Mesenchymal stem cell (in vitro differentiated cells and primary cell): Measurements from ENCODE around the gene DOCK3.
"Not testable (repeated sequence)": the region's sequence is repeated elsewhere in the genome, so short reads cannot be mapped to it uniquely, and the experiment has no call there.

Experiments
- DNase-seq: peaks from one replicate; pipeline ENCODE4 v3.0.0-alpha.2; 2013
- H2AFZ ChIP-seq: one replicate; pipeline ENCODE4 v1.6.1; 2013; ENCODE audit warnings: low read depth, mild to moderate bottlenecking, control low read depth, inconsistent platforms, low read length, moderate library complexity
- H2AK5ac ChIP-seq: 2 replicates; pipeline ENCODE4 v1.6.1; 2013; ENCODE audit warnings: low read length, moderate library complexity, mild to moderate bottlenecking, inconsistent platforms; ENCODE audit not compliant: severe bottlenecking
- H2BK120ac ChIP-seq: one replicate; pipeline ENCODE4 v1.6.1; 2013; ENCODE audit warnings: low read depth, mild to moderate bottlenecking, inconsistent platforms, low read length, moderate library complexity
- H2BK12ac ChIP-seq, 2 experiments: one replicate each; pipeline ENCODE4 v1.6.1; 2013; ENCODE audit warnings: inconsistent platforms in 2 of 2, low read length in 2 of 2, mild to moderate bottlenecking in 2 of 2, moderate library complexity in 2 of 2, control low read depth in 1 of 2
- H2BK15ac ChIP-seq: one replicate; pipeline ENCODE4 v1.6.1; 2013; ENCODE audit warnings: mild to moderate bottlenecking, low read depth, inconsistent platforms; ENCODE audit not compliant: poor library complexity, severe bottlenecking
- H2BK5ac ChIP-seq: 2 replicates; pipeline ENCODE4 v1.6.1; 2013; ENCODE audit warnings: low read depth, mild to moderate bottlenecking, low read length, control low read depth, inconsistent platforms; ENCODE audit not compliant: poor library complexity, severe bottlenecking
- H3K14ac ChIP-seq, 2 experiments: one replicate each; pipeline ENCODE4 v1.6.1; 2013; ENCODE audit warnings: inconsistent platforms in 2 of 2, low read length in 2 of 2, control low read depth in 1 of 2, mild to moderate bottlenecking in 1 of 2, moderate library complexity in 1 of 2
- H3K18ac ChIP-seq, 2 experiments: one replicate each; pipeline ENCODE4 v1.6.1; 2013; ENCODE audit warnings: inconsistent platforms in 2 of 2, low read length in 2 of 2, control low read depth in 1 of 2, low read depth in 1 of 2, mild to moderate bottlenecking in 1 of 2
- H3K23ac ChIP-seq, 2 experiments: one replicate each; pipeline ENCODE4 v1.6.1; 2013; ENCODE audit warnings: inconsistent platforms in 2 of 2, low read length in 2 of 2, mild to moderate bottlenecking in 2 of 2, moderate library complexity in 2 of 2, control low read depth in 1 of 2
- H3K27ac ChIP-seq: 2 replicates; pipeline ENCODE4 v1.5.1; 2013; ENCODE audit warnings: mild to moderate bottlenecking, moderate library complexity, low read length, control low read depth, inconsistent platforms; ENCODE audit not compliant: poor library complexity, severe bottlenecking
- H3K27me3 ChIP-seq, 2 experiments: 2 replicates each; pipeline versions ENCODE4 v1.6.1 to v1.7.0; 2013; ENCODE audit warnings: low read length in 2 of 2, mild to moderate bottlenecking in 2 of 2, moderate library complexity in 2 of 2, control low read depth in 1 of 2, inconsistent platforms in 1 of 2; ENCODE audit not compliant: control insufficient read depth in 1 of 2, insufficient read depth in 1 of 2
- H3K36me3 ChIP-seq, 2 experiments: 2 replicates each; pipeline versions ENCODE4 v1.6.1 to v1.7.0; 2013; ENCODE audit warnings: low read length in 2 of 2, control low read depth in 1 of 2, inconsistent platforms in 1 of 2, low read depth in 1 of 2, mild to moderate bottlenecking in 1 of 2; ENCODE audit not compliant: insufficient read depth in 2 of 2, control insufficient read depth in 1 of 2
- H3K4ac ChIP-seq, 2 experiments: one replicate each; pipeline ENCODE4 v1.6.1; 2013; ENCODE audit warnings: inconsistent platforms in 2 of 2, low read length in 2 of 2, mild to moderate bottlenecking in 2 of 2, moderate library complexity in 2 of 2, control low read depth in 1 of 2, low read depth in 1 of 2
- H3K4me1 ChIP-seq: 2 replicates; pipeline ENCODE4 v1.6.1; 2013; ENCODE audit warnings: low read depth, low read length, control low read depth; ENCODE audit not compliant: control insufficient read depth, insufficient read depth
- H3K4me2 ChIP-seq: 2 replicates; pipeline ENCODE4 v1.6.1; 2013; ENCODE audit warnings: low read length, mild to moderate bottlenecking, inconsistent platforms; ENCODE audit not compliant: poor library complexity, severe bottlenecking
- H3K4me3 ChIP-seq, 2 experiments: 2 replicates each; pipeline versions ENCODE4 v1.5.1 to v1.7.0; 2013; ENCODE audit warnings: low read length in 2 of 2, mild to moderate bottlenecking in 2 of 2, control low read depth in 1 of 2, low read depth in 1 of 2; ENCODE audit not compliant: insufficient read depth in 1 of 2
- H3K79me1 ChIP-seq: replicated peaks from 2 replicates; pipeline ENCODE4 v1.6.1; 2013; ENCODE audit warnings: mild to moderate bottlenecking, control low read depth, low read length, inconsistent platforms; ENCODE audit not compliant: poor library complexity, severe bottlenecking
- H3K9ac ChIP-seq: 2 replicates; pipeline ENCODE4 v1.7.0; 2013; ENCODE audit warnings: mild to moderate bottlenecking, low read length, moderate library complexity
- H3K9me3 ChIP-seq: 2 replicates; pipeline ENCODE4 v1.7.0; 2013; ENCODE audit warnings: mild to moderate bottlenecking, low read length; ENCODE audit not compliant: control insufficient read depth
- H4K8ac ChIP-seq: one replicate; pipeline ENCODE4 v1.6.1; 2013; ENCODE audit warnings: inconsistent platforms, mild to moderate bottlenecking, low read length, moderate library complexity
- H4K91ac ChIP-seq: one replicate; pipeline ENCODE4 v1.6.1; 2013; ENCODE audit warnings: mild to moderate bottlenecking, low read length, inconsistent platforms
- WGBS: methylation state at CpG from one replicate; pipeline ENCODE4 v1.1.7; 2013; ENCODE audit warnings: mixed read lengths; 5-methylcytosine and 5-hydroxymethylcytosine counted together

DOCK3 gene

GRCh38 chr3:51191768-51192167 is 517.0 kb downstream of the DOCK3 start:
- no peak overlapping the region for H4K91ac ChIP-seq
- no peak overlapping the region for H2AK5ac ChIP-seq

DNA sequence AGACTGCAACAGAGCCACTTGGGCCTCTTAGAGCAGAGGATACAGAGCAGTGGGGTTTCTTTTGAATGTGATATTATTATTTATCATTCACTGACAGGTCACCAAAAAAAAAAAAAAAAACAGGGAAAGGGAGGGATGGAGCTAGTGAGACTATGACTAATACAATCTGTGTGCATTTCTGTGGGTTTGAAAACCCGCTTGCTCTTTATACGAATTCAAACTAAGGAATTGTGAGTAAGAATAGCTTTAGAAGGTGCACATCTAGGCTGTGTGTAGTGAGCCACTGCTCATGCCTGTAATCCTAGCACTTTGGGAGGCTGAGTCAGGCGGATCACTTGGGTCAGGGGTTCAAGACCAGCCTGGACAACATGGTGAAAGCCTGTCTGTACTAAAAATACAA is 523.8 kb downstream of the DOCK3 start:
- H2AK5ac ChIP-seq: no peak overlapping the region
- H2BK5ac ChIP-seq: no peak overlapping the region
- H3K4me3 ChIP-seq: no peak overlapping the region
- no peak overlapping the region for H3K9ac ChIP-seq
- no peak for DNase-seq
- H3K18ac ChIP-seq: no peak overlapping the region
- no peak overlapping the region for H3K4ac ChIP-seq
- no peak overlapping the region for H2BK120ac ChIP-seq
- H3K27ac ChIP-seq: no peak overlapping the region
- H2BK15ac ChIP-seq: no peak overlapping the region
- no peaks in the 10 kb centered on the region for H3K79me1 ChIP-seq
- H2BK12ac ChIP-seq: no peak overlapping the region
- H3K9me3 ChIP-seq: no peaks in the 10 kb centered on the region
- 79% methylated on average over 3 of the region's 3 CpGs for WGBS
- H3K14ac ChIP-seq: no peak overlapping the region
- no peak overlapping the region for H3K23ac ChIP-seq
- H3K27me3 ChIP-seq: no peaks in the 10 kb centered on the region
- H3K4me2 ChIP-seq: no peak overlapping the region
- no peak overlapping the region for H4K91ac ChIP-seq
- H4K8ac ChIP-seq: no peak overlapping the region
- H2AFZ ChIP-seq: no peak overlapping the region
- no peaks in the 10 kb centered on the region for H3K36me3 ChIP-seq
- no peaks in the 10 kb centered on the region for H3K4me1 ChIP-seq

More at GRCh38 chr3:51191768-51192167, 517.0 kb downstream of the DOCK3 start:
- no peak overlapping the region for H3K4me2 ChIP-seq
- H2BK5ac ChIP-seq: no peak overlapping the region
- no peak overlapping the region for H3K9ac ChIP-seq
- H2BK15ac ChIP-seq: no peak overlapping the region
- no peak for DNase-seq
- no peak overlapping the region for H4K8ac ChIP-seq
- no peak overlapping the region for H2AFZ ChIP-seq
- peaks cover 13% of the 10 kb centered on the region for H3K9me3 ChIP-seq
- H3K23ac ChIP-seq: no peak overlapping the region
- H3K4me3 ChIP-seq: no peak overlapping the region
- no peak overlapping the region for H3K4ac ChIP-seq
- H3K18ac ChIP-seq: no peak overlapping the region
- no peaks in the 10 kb centered on the region for H3K36me3 ChIP-seq
- no peak overlapping the region for H2BK120ac ChIP-seq
- no peaks in the 10 kb centered on the region for H3K79me1 ChIP-seq
- H3K4me1 ChIP-seq: no peaks in the 10 kb centered on the region
- H3K27ac ChIP-seq: no peak overlapping the region
- no peak overlapping the region for H2BK12ac ChIP-seq
- no peak overlapping the region for H3K14ac ChIP-seq
- H3K27me3 ChIP-seq: no peaks in the 10 kb centered on the region

DNA sequence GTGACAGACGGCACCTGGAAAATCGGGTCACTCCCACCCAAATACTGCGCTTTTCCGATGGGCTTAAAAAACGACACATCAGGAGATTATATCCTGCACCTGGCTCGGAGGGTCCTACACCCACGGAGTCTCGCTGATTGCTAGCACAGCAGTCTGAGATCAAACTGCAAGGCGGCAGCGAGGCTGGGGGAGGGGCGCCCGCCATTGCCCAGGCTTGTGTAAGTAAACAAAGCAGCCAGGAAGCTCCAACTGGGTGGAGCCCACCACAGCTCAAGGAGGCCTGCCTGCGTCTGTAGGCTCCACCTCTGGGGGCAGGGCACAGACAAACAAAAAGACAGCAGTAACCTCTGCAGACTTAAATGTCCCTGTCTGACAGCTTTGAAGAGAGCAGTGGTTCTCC is 524.6 kb downstream of the DOCK3 start:
- not testable (repeated sequence) for H2BK5ac ChIP-seq, DNase-seq, H3K14ac ChIP-seq, H3K4me1 ChIP-seq, H3K4ac ChIP-seq, H4K8ac ChIP-seq, H3K23ac ChIP-seq, H2AFZ ChIP-seq, H3K36me3 ChIP-seq, H3K27me3 ChIP-seq, H4K91ac ChIP-seq, H2AK5ac ChIP-seq, H3K4me3 ChIP-seq, H2BK12ac ChIP-seq, H3K27ac ChIP-seq, H3K9ac ChIP-seq, H3K18ac ChIP-seq, H3K4me2 ChIP-seq, H2BK15ac ChIP-seq, H2BK120ac ChIP-seq, H3K79me1 ChIP-seq, H3K9me3 ChIP-seq
- 88% methylated on average over 12 of the region's 13 CpGs for WGBS

DNA sequence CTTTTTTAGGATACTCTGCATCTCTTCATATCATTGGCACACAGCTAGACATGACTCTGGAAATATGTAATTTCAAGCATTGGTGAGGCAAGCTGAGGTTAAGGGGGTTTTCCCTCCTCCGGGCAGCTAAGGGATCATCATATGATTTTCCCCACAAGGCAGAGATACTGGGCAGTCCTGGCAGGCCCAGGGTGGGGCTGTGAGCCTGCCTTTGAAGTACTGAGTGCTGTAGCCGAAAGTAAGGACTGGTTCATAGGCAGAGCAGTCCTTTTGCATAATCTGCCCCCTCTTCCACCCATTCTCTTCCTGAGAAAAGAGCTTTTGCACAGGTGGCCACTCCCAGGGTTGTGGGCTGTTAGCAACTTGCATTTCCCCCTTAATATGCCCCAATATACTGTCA is 541.6 kb downstream of the DOCK3 start:
- H3K36me3 ChIP-seq: no peaks in the 10 kb centered on the region
- H4K91ac ChIP-seq: no peak overlapping the region
- no peak overlapping the region for H3K4me2 ChIP-seq
- H3K4me3 ChIP-seq: no peak overlapping the region
- no peak overlapping the region for H3K18ac ChIP-seq
- H2AK5ac ChIP-seq: no peak overlapping the region
- H3K9me3 ChIP-seq: no peaks in the 10 kb centered on the region
- no peak overlapping the region for H3K4ac ChIP-seq
- no peak for DNase-seq
- H2AFZ ChIP-seq: no peak overlapping the region
- no peak overlapping the region for H3K23ac ChIP-seq
- no peak overlapping the region for H4K8ac ChIP-seq
- WGBS: 54% methylated on average over 2 of the region's 2 CpGs
- H2BK5ac ChIP-seq: no peak overlapping the region
- H3K27me3 ChIP-seq: no peaks in the 10 kb centered on the region
- H3K9ac ChIP-seq: no peak overlapping the region
- H3K14ac ChIP-seq: no peak overlapping the region
- no peak overlapping the region for H2BK15ac ChIP-seq
- no peaks in the 10 kb centered on the region for H3K79me1 ChIP-seq
- no peak overlapping the region for H2BK120ac ChIP-seq
- no peaks in the 10 kb centered on the region for H3K4me1 ChIP-seq
- H3K27ac ChIP-seq: no peak overlapping the region
- H2BK12ac ChIP-seq: no peak overlapping the region
